ENCODE results near the gene NMT1. TPM values are rescaled to one million over a fixed set of nuclear protein-coding genes. Genes with fewer than 3 reads are reported as not detected.
A peak's percentile ranks its signal among the peaks of the same experiment; 100 is the strongest.

NMT1 gene
- total RNA-seq, 1 experiment from 2014 or later: 113 TPM

DNA sequence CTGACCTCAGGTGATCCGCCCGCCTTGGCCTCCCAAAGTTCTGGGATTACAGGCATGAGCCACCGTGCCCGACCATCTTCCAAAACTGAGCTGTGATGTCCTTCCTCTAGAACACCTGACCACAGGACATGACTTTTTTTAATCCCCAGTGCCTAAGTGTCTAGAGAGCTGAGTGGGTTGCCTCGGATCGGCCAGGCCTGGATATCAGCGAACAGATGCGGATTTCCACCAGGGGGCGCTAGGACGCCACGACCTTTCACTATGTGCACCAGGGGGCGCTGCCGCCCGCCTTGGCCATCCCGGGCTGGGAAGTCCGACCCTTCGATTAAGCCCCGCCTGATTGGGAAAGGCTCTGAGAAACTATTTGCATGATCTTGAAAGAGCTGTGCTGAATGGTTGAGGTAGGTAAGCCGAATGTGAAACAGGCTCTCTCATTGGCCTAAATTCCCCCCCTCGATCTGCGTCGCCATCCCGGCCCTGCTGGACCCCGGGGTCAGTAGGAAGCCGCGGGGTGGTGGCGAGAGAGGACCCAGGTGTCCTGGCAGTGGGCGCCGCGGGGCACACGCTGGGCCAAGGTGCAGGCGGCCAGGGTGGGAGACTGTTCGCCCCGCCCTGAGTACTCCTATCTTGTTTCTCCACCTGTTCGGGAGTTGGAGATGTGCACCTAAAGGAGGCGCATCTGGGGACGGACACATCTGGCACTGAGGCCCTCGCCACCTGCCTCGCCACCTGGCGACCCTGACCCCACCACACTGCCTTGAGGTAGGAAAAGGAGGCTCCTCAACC is 74.3 kb downstream of the NMT1 start, which contains the start of gene ACBD4:
Gene ACBD4 (plus strand): TSS at position 496 of the 786 bp plus-strand sequence. CDS start 458 bp downstream, outside the sequence.
- DNase-seq (ENCODE audit: low read depth): peak; percentile 95

DNA sequence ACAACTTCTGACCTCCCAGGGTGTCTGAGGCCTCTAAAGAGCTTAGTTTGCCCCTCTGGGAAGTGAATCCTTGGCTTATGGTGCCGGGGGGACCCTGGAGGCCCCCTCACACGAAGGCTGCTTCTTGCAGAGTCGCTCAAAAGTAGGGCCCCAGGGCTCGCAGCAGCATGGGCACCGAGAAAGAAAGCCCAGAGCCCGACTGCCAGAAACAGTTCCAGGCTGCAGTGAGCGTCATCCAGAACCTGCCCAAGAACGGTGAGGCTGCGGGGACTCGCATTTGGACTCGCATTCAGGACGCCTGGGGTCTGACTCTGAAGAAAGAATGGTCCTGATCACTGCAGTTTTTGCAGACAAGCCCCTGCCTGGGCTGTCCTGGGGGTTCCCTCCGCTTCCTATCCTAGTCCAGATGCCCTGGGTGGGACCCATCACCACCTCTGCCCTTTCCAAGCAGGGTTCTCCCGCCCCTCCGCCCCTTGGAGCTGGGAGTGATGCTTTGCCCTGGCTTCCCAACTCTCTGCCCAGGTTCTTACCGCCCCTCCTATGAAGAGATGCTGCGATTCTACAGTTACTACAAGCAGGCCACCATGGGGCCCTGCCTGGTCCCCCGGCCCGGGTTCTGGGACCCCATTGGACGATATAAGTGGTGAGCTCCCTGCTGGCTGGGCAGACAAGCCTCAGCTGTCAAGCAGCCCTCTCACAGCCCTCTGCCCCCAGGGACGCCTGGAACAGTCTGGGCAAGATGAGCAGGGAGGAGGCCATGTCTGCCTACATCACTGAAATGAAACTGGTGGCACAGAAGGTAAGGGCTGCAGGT is 75.1 kb downstream of the NMT1 start:
- no peak for DNase-seq (ENCODE audit: low read depth)

DNA sequence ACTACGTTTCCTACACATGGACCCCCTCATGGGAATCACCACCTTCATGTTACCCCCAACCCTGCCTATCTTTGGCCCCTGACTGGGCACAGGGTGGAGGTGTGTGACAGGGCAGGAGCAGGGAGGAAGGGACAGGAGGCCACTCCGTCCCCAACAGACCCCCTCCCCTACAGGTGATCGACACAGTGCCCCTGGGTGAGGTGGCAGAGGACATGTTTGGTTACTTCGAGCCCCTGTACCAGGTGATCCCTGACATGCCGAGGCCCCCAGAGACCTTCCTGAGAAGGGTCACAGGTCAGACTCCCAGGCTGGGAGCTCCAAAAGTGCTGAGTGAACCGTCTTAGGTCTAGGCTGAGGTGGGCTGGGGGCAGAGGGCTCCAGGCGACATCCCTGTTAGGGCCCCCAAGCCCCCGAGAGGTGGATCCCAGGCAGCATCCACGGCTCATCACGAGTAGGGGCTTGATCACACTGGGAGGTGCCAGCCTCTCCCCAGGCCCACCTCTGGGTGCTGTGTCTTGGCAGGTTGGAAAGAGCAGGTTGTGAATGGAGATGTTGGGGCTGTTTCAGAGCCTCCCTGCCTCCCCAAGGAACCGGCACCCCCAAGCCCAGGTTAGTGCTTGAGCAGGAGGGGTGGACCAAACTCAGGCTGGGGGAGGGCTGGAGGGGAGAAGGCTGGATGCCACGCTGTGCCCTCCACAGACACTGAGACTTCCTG is 75.9 kb downstream of the NMT1 start:
- DNase-seq (ENCODE audit: low read depth): no peak

DNA sequence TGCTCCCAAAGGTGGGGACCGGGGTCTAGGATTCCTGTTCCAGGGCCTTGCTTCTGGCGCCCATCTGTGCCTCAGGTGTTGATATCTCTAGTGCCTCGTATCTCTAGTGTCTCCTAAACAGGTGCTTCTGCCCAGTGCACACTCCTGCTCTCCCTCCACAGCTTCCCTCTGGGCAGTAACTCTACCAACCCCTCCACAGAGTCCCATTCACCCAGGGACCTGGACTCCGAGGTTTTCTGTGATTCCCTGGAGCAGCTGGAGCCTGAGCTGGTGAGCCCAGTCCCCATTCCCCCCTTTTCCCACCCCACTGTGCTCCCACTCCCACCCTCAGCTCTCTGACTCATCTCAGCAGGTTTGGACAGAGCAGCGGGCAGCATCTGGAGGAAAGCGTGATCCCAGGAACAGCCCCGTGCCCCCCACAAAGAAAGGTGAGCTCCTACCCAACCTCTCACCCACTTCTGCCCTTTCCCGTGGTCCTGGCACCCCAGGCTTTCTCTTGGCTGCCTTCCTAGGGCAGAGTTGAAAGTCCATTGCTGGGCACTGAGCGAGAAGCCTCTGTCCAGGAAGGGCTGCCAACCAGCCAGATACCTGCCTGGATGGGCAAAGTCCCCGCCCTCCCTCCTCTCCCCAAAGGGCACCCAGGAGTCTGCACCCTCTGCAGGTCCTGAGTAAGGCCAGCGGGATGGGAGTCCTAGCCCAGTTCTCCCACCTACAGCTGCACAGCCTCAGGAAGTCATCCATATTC is 76.6 kb downstream of the NMT1 start:
- DNase-seq (ENCODE audit: low read depth): no peak

DNA sequence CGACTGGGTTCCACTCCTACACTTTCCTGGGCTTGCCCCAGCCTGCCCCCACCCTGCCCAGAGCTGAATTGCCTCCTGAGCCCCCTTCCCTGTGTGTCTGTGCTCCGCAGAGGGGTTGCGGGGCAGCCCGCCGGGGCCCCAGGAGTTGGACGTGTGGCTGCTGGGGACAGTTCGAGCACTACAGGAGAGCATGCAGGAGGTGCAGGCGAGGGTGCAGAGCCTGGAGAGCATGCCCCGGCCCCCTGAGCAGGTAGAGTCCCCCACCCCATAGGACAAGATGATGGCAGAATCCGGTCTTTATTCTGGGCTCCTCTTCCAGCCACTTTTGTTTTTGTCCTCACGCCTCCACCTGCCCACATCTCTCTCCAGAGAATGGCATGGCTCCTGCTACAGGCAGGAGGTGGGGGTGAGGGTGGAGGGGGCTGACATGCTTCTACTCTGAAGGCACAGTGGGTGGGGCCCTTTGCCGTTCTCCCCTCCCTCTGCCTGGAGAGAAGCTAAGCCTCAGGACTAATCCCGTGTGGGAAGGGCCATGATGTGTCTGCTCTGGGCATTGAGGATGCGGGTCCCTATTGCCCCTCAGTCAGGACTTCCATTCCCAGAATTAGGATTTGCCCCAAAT is 77.9 kb downstream of the NMT1 start:
- no peak for DNase-seq (ENCODE audit: low read depth)

DNA sequence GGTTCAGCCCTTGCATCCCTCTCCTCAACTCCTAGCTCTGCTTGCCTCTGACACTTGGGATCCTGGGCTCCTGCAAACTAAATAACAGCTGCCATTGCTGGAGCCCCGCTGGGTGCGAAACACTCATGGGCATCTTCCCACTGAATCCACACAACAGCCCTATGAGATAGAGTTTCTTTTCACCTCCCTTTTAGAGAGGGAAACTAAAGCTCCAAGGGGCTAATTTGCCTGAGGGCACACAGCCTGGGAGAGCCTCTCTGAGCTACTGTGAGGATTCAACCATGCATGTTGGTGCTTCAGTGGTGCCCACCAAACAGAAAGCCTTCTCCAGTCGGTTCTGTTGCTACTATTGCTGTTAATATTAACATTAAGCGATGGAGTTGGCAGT is 78.4 kb downstream of the NMT1 start:
- DNase-seq (ENCODE audit: low read depth): no peak

DNA sequence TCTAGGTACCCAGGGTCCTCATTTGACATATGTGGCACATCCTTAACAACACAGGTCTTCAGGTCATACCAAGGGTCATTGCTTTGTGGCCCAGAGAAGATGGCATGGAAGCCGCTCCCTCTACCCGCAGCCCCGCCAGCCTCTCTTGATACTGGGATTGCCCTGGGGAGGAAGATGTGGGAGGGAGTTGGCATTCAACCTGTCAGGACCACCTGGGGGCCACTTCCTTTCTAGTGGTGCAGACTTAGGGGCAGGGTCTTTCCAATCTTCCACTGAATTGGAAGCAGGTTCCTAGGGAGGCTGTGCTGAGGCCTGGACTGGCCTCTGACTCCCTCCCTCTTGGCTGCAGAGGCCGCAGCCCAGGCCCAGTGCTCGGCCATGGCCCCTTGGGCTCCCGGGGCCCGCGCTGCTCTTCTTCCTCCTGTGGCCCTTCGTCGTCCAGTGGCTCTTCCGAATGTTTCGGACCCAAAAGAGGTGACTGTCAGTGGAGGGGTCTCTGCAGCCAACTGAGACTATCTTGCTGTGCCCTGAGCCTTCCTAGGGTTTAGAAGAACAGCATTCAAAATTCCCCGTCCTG is 82.1 kb downstream of the NMT1 start:
- DNase-seq (ENCODE audit: low read depth): no peak

DNA sequence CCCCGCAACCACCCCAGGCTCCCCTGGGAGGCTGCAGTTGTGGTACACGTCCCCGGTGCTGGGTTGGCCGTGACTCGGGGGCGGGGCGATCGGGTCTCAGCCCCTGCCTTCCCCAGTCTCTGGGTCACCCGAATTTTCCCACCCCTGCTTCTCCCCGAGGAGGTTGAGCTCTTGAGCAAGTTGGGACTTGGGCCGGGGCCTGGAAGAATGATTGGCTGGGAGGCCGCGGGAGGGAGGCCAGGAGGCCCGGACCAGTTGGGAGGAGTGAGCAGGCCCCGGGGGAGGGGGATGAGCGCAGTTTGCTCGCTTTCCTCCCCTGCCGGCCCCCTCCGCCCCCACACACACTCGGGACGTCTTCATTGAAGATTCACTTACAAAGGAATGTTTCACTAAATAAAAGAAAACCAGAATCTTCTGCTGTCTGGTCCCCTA is 82.7 kb downstream of the NMT1 start:
- DNase-seq (ENCODE audit: low read depth): no peak

DNA sequence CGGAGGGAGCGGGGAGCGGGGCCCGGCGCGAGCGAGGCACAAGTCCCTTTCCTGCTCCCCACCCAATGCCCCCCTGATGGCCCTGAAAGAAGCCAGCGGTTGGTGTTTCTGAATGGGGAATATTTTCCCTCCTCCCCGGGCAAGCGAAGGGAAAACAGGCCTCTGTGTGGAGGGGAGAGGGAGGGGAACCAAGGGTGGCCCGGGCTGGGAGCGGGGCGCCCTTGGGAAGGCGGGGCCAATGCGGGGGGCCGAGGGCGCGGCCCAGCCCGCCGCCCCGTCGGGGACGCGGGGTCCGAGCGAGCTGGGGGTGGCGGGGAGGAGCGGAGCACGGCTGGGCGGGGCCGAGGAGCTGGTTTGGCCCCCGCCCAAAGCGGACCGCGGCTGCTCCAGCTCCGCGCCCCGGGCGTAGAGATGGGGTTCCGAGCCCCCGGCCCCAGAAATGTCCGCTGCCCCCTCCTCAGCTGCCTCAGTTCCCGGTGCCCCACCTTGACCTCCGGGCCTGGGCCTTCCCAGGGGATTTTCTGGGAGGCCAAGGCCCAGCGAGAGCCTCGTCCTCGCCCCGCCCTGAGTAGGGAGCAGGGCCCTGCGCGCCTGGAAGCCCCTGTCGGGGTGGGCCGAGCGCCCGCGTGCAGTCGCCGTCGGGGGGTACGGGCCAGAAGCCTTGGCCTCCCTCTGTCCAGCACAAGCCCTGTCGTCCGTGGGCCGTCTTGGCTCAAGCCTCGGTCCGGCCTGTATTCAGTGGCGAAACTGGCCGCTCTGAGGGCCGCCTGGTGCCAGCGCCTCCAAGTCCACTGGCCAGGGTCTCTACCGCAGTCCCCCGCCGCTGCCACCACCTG is 83.3 kb downstream of the NMT1 start:
- DNase-seq (ENCODE audit: low read depth): no peak

DNA sequence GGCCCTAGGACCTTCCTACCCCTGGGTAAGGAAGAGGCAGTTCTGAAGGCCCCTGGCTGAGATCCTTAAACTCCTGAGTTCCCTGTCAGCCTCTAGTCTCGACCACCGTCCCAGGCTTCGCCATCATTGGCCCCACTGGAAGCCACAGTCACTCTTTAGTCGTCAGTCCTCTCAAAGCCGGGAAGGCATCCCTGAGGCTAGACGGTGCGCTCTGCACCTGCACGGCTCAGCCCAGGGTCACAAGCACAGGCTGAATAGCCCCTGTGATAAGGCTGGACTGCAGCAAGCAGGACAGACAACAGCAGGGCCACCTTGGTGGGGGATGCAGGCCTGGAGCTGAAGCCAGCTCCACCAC is 83.9 kb downstream of the NMT1 start:
- DNase-seq (ENCODE audit: low read depth): no peak

DNA sequence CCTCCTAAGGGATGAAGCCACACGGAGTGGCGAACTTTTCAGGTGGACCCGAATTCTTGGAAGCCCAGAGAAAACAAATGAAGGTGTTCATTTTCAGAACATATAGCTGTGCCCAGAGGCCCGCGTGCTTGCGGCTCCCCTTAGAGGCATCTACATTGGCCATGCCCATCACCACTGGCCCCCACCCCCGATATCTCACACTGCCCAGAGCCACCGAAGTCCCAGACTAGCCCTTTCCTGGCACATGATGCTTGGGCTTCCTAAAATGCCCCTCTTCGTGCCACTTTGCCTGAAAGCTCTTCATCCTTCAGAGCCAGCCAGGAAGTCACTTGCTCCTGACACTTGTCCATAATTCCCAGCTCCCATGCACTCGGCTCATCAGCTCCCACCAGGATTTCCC is 85.0 kb downstream of the NMT1 start:
- no peak for DNase-seq (ENCODE audit: low read depth)

DNA sequence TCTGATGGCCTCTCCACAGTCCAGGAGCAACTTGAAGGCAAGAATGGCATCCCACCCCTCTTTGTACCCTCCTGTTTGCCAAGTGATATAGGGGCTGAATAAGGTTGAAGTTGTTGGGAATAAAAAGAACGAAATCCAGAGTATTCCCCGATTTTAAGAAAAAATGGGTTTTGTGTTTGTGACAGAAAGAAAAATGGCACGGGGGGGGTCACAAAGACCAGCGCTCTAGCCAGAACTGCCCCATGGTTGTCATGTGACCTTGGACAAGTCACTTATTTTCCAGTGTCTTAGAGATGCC is 85.4 kb downstream of the NMT1 start:
- DNase-seq (ENCODE audit: low read depth): no peak

DNA sequence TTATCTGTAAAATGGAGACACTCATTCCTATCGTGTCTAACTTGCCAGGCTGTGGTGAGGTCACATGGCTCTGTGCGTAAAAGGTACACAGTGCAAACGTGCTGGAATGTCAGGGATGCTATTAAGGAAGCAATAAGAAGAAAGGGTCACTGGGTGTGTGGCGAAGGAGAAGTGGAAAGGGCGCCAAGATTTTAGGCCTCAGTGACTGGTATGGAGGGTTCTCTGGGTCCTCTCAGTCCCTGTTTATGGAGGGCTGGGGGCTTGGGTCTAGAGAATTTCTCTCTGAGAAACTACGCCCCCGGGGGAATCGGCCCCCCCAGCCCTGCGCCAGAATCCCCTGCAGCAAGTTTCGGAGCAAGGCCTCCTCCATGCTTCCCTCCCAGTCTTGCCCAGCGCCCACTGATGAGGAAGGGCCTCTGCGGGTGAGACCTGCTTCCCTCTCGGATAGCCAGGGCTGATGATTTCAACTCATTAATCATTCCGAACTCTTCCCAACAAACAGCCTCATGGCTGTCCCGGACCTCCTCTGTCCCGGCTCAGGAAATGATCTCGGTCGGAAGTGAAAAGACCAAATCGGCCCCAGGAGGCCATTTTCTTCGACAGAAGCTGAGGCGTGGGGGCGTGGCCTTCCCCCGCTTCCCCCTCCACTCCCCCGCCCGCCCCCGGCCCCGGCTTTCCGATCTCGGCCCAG is 85.9 kb downstream of the NMT1 start:
- no peak for DNase-seq (ENCODE audit: low read depth)

DNA sequence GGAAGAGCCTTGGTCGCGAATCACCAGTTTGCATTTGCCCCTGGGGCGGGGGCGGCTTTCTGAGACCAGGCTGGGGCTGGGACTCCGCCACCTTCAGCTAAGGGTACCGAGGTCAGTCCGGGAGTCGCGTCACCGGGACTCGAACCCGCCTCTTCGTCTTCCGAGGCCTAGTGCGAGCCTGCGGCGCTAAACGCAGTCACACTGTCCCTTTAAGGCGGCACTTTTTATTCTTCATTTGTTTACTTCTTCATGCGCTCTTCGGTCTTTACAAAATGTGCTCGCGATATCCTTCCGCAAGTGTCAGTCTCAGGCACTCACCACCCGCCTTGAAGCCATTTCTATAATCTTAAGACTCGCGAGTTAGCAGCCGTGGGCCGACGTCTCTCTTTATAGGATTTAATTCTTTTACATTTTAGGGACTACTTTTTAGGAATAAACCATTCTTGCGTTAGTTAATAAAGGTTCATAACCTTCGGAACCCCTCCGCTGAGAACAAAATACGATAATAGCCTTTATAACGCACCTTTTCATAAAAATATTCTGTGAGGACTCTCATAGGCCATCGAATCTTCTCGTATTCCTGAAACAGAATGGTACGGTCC is 86.6 kb downstream of the NMT1 start:
- DNase-seq (ENCODE audit: low read depth): peak; percentile 91

DNA sequence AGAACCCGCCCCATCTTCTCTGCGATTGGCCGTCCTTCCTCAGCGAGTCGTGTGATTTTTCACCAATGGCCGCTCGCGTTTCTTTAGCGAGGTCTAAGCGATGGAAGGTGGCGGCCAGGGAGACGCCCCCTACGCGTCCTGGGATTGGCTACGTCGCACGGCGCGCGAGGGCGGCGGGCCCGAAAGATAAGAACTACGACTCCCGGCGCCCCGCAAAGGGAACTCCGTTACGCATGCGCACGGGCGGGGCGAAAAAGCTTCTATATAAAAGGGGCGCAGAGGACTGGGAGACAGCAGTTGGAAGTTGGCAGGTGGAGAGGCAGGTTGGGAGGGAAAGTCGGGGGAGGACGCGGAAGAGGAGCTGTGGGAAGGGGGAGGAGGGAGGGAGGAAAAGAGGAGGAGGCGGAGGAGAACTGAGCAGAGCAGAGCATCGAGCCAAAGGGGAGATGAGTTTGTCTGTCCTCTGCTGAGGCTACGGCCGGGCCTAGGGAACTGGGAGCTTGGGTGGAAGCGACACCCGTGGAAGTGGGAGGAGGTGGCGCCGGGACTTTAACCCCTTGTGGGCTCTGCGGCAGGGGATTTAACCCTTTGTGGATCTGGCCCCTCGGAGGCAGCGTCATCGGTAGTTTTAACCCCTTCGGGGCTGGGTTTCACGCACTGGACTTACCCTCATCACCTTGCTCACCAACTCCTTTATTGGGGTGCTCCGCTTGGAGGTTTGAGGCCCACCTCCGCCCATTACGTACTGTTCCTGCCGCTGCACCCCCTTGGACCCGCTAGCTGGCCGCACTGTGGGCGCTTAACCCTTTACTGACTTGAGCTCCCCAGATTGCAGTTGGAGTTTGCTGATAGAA is 87.3 kb downstream of the NMT1 start, which contains the start of gene HEXIM1:
Gene HEXIM1 (plus strand): TSS at position 293 of the 854 bp plus-strand sequence. CDS start 716 bp downstream, outside the sequence.
- DNase-seq (ENCODE audit: low read depth): peak; percentile 99

DNA sequence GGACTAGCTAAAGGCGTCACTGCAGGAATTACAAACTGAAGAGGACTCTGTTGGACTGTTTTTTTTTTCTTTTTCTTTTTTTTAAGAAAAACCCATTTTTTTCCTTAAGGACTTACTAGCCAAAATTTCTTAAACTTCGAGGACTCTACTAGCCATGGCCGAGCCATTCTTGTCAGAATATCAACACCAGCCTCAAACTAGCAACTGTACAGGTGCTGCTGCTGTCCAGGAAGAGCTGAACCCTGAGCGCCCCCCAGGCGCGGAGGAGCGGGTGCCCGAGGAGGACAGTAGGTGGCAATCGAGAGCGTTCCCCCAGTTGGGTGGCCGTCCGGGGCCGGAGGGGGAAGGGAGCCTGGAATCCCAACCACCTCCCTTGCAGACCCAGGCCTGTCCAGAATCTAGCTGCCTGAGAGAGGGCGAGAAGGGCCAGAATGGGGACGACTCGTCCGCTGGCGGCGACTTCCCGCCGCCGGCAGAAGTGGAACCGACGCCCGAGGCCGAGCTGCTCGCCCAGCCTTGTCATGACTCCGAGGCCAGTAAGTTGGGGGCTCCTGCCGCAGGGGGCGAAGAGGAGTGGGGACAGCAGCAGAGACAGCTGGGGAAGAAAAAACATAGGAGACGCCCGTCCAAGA is 88.0 kb downstream of the NMT1 start:
- DNase-seq (ENCODE audit: low read depth): peak; percentile 82

All from HT1080 (cell line).